Measurements from ENCODE around the gene FAH. TPM values are rescaled to one million over a fixed set of nuclear protein-coding genes. Genes with fewer than 3 reads are reported as not detected.

FAH gene
- total and polyA plus RNA-seq, 12 donors, result 14.5 to 65.1 (median 28.8) TPM

DNA sequence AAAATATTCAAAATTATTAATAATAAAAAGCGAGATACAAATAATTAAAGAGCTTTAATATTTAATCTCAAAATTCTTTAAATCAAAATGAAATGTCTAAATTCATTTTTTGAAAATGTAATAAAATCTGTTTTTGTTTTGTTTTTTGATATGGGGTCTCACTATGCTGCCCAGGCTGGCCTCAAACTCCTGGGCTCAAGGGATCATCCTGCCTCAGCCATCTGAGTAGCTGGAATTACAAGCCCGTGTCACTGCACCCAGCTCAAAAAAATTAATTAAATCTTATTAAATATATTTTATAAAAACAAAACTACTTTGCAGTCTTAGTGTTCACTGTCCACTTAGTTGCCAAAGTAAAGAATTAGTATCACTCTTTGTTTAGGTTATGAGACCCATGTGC lies 38.4 kb downstream of the FAH start:
- Histone ChIP-seq H3K36me3 (peaks cover 0 to 18% (median 0%) of the 10 kb centered on the region in 9 donors), H3K9me3 (no peaks in the 10 kb centered on the region), H3K4me1 (no peaks in the 10 kb centered on the region), H3K27ac (no peak overlapping the region), H3K27me3 (no peaks in the 10 kb centered on the region), H3K4me3 (no peak overlapping the region)
- 90 to 96% methylated on average over 2 of the region's 2 CpGs for WGBS, 2 donors
- ATAC-seq, result no peak
- DNase-seq, result no peak
- intact Hi-C loops (cut with DNase I), result no loop called here
- TF ChIP-seq, protein P1, sequence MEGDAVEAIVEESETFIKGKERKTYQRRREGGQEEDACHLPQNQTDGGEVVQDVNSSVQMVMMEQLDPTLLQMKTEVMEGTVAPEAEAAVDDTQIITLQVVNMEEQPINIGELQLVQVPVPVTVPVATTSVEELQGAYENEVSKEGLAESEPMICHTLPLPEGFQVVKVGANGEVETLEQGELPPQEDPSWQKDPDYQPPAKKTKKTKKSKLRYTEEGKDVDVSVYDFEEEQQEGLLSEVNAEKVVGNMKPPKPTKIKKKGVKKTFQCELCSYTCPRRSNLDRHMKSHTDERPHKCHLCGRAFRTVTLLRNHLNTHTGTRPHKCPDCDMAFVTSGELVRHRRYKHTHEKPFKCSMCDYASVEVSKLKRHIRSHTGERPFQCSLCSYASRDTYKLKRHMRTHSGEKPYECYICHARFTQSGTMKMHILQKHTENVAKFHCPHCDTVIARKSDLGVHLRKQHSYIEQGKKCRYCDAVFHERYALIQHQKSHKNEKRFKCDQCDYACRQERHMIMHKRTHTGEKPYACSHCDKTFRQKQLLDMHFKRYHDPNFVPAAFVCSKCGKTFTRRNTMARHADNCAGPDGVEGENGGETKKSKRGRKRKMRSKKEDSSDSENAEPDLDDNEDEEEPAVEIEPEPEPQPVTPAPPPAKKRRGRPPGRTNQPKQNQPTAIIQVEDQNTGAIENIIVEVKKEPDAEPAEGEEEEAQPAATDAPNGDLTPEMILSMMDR (IDR thresholded peaks at IDR 0.05), result no peak

DNA sequence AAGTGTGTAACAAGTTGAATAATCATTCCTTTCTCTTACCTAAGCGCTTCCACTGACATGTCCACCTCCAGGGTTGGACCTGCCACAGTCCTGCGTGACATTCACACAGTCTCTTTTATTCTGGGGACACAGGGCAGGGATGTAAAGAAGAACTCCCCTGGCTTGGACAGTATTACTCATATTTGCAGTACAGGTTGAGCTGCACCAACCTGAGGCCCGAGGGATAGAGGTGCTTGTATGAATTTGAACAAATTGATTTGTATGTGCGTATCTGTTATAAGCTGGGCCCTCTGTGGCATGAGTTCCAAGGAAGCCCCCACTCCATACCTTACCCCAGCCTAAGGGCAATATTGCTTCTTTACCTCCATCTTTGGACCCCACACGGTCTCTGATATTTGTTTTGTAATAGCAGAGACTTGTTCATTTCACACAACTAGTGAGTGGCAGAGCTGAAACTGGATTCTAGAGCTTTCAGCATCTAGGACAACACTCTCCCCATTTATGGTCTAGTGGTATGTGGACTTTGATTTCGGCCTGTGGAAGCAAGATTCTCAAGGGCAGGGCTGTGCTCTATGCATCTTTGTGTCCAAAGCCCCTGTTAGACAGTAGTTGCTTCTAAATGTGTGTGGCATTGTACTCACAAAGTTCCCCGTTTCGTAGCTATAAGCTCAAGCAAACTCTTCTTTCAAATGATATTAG lies 39.2 kb downstream of the FAH start:
- Histone ChIP-seq H3K27me3 (no peaks in the 10 kb centered on the region), H3K4me3 (no peak overlapping the region), H3K27ac (no peak overlapping the region), H3K4me1 (no peaks in the 10 kb centered on the region), H3K36me3 (peaks cover 0 to 10% (median 0%) of the 10 kb centered on the region in 9 donors), H3K9me3 (no peaks in the 10 kb centered on the region)
- DNase-seq, result no peak
- no peak for ATAC-seq
- intact Hi-C loops (cut with DNase I), result no loop called here
- WGBS, 2 donors, result 90 to 93% methylated on average over 8 of the region's 8 CpGs
- TF ChIP-seq, protein P1 (IDR thresholded peaks at IDR 0.05), result no peak

DNA sequence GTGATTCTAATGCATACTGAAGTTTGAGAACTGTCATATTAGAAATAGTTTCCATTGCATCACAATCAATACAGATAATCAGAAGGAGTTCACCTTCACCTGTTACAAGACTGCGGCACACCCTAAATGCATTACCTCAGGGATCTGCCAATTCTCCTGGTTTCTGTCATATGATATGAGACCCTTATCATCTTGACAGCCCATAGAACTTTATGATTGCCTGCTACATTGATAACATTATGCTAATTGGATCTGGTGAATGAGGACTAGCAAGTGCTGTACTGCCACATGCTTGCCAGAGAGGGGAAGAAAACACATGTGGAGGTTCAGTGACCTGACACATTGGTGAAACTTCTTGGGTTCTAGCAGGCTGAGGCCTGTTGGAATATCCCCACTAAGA lies 41.4 kb downstream of the FAH start:
- WGBS, 2 donors, result 85 to 98% methylated on average over 1 of the region's 1 CpG
- intact Hi-C loops (cut with DNase I), result no loop called here
- Histone ChIP-seq H3K4me1 (no peaks in the 10 kb centered on the region), H3K27ac (no peak overlapping the region), H3K36me3 (no peaks in the 10 kb centered on the region), H3K27me3 (peaks cover 0 to 4% (median 0%) of the 10 kb centered on the region in 7 donors), H3K4me3 (no peak overlapping the region), H3K9me3 (no peaks in the 10 kb centered on the region)
- DNase-seq, result no peak
- TF ChIP-seq, protein P1 (IDR thresholded peaks at IDR 0.05), result no peak
- no peak for ATAC-seq

DNA sequence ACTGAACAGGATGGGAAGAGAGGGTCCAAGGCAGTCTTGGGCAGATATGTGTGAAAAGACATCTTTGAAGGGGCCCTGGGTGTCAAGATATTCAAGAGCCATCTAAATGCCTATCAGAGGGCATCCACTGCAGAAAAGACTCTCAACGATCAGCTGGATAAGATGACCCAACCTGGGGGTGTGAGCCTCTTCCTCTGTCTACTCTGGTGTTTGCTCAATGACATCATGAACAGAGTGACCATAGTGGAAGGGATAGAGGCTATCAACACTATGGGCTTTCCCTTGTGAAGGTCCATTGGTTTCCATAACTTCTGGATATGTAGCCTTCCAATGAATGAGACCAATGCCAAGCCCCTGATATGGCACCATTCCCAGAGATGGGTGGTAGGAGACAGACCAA lies 42.1 kb downstream of the FAH start:
- Histone ChIP-seq H3K27me3 (peaks cover 0 to 9% (median 0%) of the 10 kb centered on the region in 7 donors), H3K9me3 (no peaks in the 10 kb centered on the region), H3K36me3 (no peaks in the 10 kb centered on the region), H3K4me1 (no peaks in the 10 kb centered on the region), H3K27ac (no peak overlapping the region), H3K4me3 (no peak overlapping the region)
- ATAC-seq (no peak), DNase-seq (no peak)
- 70 to 81% methylated on average over 1 of the region's 1 CpG for WGBS, 2 donors
- TF ChIP-seq, protein P1 (IDR thresholded peaks at IDR 0.05), result no peak
- intact Hi-C loops (cut with DNase I), result no loop called here

Measured in heart right ventricle (tissue), 16 donors.